HG02870 (cell line): ENCODE results near the gene MDM2.

Experiments used
- ATAC-seq: cut with Tn5 transposase; IDR thresholded peaks from one replicate; pipeline ENCODE4 v1.9.1; 2021; ENCODE audit warnings: mild to moderate bottlenecking, moderate library complexity; ENCODE audit not compliant: unreplicated experiment

The MDM2 gene

GRCh38 chr12:68871396-68871795 lies 63.4 kb downstream of the MDM2 start:
- ATAC-seq = no peak

GRCh38 chr12:68871921-68872320 lies 63.9 kb downstream of the MDM2 start:
- ATAC-seq = no peak

GRCh38 chr12:68873316-68873715 lies 65.3 kb downstream of the MDM2 start:
- ATAC-seq = no peak

- ATAC-seq = no peak
These were observed 68.5 kb downstream of the MDM2 start for GRCh38 chr12:68876461-68876860.

- no peak for ATAC-seq
These were observed 69.6 kb downstream of the MDM2 start for GRCh38 chr12:68877583-68877982.

- ATAC-seq = no peak
These were observed 70.3 kb downstream of the MDM2 start for GRCh38 chr12:68878283-68878682.

- ATAC-seq = no peak
These were observed 70.9 kb downstream of the MDM2 start for GRCh38 chr12:68878846-68879245.

GRCh38 chr12:68880660-68881325 lies 72.8 kb downstream of the MDM2 start:
- ATAC-seq = no peak

GRCh38 chr12:68882251-68882964 lies 74.4 kb downstream of the MDM2 start:
- ATAC-seq = no peak

GRCh38 chr12:68883151-68883550 lies 75.2 kb downstream of the MDM2 start:
- ATAC-seq = no peak

- no peak for ATAC-seq
These were observed 76.3 kb downstream of the MDM2 start for GRCh38 chr12:68884251-68884650.

- ATAC-seq = no peak
These were observed 77.4 kb downstream of the MDM2 start for GRCh38 chr12:68885381-68885780.

- no peak for ATAC-seq
These were observed 78.9 kb downstream of the MDM2 start for GRCh38 chr12:68886636-68887572.

- ATAC-seq = no peak
These were observed 79.7 kb downstream of the MDM2 start for GRCh38 chr12:68887641-68888040.

GRCh38 chr12:68888243-68888642 lies 80.3 kb downstream of the MDM2 start:
- ATAC-seq = no peak

GRCh38 chr12:68890701-68891113 lies 82.7 kb downstream of the MDM2 start:
- ATAC-seq = no peak

GRCh38 chr12:68891141-68891540 lies 83.2 kb downstream of the MDM2 start:
- no peak for ATAC-seq

GRCh38 chr12:68893201-68893600 lies 85.2 kb downstream of the MDM2 start:
- ATAC-seq = no peak

GRCh38 chr12:68893741-68894140 lies 85.8 kb downstream of the MDM2 start:
- no peak for ATAC-seq

GRCh38 chr12:68894276-68894855 lies 86.4 kb downstream of the MDM2 start:
- no peak for ATAC-seq

GRCh38 chr12:68896881-68897540 lies 89.0 kb downstream of the MDM2 start:
- no peak for ATAC-seq
